ENCODE data around the gene MCF2L.

MCF2L gene

DNA sequence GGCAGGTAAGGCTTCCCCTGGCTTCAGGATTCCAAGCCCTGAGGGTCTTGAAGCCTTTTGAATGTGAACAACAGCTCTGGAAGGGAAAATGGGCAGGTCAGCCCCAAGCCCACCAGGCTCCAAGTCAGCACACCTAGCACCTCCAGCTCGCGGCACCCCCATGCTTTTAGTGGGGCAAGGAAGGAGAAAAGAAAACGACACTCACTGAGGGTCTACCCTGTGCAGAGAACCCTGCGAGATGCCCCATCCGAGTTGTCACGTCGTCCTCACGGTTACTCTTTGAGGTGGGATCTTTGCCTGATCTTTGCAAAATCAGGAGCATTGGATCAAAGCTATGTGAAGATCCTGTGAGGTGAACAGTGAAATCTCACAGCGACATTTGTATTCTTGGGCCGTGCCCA lies 147.9 kb downstream of the MCF2L start:
- no peak for DNase-seq

DNA sequence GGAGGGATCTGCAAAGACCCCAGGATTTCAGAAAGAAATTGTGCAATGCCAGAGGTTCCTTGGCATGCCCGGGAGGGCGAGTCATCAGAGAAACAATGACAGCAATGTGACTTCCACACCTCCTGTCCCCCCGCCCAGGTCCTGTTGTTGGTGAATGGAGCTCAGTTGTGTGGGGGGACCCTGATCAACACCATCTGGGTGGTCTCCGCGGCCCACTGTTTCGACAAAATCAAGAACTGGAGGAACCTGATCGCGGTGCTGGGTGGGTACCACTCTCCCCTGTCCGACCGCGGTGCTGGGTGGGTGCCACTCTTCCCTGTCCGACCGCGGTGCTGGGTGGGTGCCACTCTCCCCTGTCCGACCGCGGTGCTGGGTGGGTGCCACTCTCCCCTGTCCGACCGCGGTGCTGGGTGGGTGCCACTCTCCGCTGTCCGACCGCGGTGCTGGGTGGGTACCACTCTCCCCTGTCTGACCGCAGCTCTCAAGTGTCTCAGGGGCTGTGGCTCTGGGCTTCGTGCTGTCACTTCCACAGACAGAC lies 148.4 kb downstream of the MCF2L start:
- no peak for DNase-seq

DNA sequence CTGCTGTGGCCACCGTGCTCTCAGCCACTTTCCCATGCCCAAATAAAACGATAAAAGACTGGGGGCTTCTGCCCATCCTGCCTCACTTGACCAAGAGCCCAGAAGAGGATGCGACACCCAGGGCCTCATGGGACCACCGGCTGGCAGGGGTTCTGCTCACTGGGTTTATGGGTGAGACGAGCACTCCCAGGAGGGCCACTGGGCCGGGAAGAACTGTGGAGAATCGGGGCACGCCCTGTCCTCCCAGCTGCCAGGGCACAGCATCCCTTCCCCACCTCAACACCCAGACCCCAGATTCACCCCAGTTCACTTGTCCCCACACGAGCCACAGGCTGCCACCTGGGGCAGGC lies 148.9 kb downstream of the MCF2L start:
- no peak for DNase-seq

DNA sequence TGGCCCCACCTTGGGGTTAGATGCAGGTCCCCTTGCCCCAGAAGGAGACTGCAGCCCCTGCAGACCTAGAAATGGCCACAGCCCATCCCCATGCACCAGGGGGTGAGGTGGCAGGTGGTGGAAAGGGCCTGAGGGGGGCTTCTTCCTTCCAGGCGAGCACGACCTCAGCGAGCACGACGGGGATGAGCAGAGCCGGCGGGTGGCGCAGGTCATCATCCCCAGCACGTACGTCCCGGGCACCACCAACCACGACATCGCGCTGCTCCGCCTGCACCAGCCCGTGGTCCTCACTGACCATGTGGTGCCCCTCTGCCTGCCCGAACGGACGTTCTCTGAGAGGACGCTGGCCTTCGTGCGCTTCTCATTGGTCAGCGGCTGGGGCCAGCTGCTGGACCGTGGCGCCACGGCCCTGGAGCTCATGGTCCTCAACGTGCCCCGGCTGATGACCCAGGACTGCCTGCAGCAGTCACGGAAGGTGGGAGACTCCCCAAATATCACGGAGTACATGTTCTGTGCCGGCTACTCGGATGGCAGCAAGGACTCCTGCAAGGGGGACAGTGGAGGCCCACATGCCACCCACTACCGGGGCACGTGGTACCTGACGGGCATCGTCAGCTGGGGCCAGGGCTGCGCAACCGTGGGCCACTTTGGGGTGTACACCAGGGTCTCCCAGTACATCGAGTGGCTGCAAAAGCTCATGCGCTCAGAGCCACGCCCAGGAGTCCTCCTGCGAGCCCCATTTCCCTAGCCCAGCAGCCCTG lies 149.4 kb downstream of the MCF2L start:
- DNase-seq, result no peak

DNA sequence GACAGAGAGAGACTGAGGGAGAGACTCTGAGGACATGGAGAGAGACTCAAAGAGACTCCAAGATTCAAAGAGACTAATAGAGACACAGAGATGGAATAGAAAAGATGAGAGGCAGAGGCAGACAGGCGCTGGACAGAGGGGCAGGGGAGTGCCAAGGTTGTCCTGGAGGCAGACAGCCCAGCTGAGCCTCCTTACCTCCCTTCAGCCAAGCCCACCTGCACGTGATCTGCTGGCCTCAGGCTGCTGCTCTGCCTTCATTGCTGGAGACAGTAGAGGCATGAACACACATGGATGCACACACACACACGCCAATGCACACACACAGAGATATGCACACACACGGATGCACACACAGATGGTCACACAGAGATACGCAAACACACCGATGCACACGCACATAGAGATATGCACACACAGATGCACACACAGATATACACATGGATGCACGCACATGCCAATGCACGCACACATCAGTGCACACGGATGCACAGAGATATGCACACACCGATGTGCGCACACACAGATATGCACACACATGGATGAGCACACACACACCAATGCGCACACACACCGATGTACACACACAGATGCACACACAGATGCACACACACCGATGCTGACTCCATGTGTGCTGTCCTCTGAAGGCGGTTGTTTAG lies 150.3 kb downstream of the MCF2L start:
- no peak for DNase-seq

DNA sequence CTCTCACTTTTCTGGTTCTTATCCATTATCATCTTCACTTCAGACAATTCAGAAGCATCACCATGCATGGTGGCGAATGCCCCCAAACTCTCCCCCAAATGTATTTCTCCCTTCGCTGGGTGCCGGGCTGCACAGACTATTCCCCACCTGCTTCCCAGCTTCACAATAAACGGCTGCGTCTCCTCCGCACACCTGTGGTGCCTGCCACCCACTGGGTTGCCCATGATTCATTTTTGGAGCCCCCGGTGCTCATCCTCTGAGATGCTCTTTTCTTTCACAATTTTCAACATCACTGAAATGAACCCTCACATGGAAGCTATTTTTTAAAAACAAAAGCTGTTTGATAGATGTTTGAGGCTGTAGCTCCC lies 150.8 kb downstream of the MCF2L start:
- no peak for DNase-seq

DNA sequence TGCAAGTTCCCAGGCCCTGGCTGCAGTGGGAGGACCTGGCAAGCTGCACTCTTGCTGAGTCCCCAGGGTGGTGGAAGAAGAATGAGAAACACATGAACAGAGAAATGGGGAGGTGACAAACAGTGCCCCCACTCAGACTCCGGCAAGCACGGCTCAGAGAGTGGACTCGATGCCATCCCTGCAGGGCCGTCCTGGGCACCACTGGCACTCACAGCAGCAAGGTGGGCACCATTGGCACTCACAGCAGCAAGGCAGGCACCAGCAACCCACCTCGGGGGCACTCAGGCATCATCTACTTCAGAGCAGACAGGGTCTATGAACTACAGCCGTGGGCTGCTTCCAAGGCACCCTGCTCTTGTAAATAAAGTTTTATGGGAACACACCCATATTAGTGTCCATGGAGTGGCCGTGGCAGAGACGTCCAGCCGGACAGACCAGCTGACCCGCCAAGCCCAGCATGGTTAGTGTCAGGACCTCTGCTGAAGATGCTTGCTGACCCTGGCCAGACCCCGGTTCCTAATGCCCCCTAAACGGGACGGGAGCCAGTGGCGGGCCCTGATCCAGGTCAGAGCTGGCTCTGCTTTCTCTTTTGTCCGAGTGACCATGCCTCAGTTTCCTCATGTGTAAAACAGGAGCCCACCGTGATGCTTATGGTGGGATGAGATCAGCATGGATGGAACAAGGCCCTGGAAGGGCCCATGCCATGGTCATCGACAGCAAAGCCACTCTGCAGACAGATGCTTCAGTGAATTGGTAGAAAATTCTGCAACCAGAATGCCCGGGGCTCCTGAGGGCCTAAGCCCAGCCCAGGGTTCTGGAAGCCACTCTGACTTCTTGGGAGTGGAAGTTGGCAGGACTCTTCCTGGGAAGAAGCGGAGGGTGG lies 151.5 kb downstream of the MCF2L start:
- no peak for DNase-seq

DNA sequence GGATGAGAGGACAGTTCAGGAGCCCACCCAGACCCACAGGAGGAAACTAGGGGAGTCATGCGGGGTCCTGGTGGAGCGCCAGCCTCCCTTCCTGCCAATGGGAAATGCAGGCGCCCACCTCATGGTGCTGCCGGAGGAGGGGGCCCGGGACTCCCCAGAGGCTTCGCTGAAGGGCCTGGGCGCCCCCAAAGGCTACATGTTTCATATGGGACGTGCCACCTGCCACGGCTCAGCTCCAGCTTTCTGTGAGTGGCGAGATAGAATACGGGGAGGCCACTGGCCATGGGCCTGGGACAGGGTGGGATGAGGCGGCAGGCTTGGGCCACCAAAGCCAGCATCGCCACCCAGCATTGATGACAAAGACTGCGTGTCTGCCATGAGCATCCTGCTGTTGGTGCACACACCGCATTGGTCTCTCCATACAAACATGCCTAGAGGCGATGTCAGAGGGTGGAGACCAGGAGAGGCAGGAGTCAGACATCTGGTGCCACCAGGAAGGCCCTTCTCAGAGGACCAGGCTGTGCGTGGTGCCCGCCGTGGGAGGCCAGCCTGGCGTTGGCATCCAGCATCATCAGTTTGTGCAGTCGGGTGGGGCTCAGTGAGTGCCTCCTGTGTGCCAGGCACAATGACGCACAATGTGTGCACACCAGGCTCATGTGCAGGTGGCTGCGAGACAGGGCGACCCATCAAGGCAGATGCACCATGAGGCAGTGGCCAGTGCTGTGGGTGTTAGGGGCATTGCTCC lies 152.3 kb downstream of the MCF2L start:
- DNase-seq, result no peak

DNA sequence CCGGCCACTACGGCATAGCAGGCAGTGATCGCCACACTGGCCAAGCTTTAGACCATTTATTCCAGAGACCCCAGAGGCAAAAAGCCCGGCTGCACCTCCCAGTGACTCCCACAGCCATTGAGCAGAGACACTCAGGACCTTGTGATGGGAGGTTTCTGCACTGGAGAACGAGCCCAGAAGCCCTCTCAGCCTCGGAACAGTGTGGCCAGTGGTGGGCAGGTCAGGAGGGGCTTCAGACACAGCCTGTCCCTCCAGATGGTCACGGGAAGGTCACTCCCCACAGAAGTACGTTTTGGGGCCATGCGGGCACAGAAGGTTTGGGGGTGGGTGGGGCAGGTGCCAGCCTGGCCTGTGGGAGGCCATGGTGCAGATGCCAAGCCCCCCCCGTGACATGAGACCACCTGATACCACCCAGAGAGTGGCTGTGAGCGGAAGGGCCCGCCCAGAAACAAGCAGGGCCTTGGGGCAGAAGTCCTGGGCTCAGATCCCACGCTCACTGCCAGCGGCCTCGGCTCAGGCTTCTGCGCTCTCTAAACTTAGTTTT lies 153.0 kb downstream of the MCF2L start:
- DNase-seq, result no peak

DNA sequence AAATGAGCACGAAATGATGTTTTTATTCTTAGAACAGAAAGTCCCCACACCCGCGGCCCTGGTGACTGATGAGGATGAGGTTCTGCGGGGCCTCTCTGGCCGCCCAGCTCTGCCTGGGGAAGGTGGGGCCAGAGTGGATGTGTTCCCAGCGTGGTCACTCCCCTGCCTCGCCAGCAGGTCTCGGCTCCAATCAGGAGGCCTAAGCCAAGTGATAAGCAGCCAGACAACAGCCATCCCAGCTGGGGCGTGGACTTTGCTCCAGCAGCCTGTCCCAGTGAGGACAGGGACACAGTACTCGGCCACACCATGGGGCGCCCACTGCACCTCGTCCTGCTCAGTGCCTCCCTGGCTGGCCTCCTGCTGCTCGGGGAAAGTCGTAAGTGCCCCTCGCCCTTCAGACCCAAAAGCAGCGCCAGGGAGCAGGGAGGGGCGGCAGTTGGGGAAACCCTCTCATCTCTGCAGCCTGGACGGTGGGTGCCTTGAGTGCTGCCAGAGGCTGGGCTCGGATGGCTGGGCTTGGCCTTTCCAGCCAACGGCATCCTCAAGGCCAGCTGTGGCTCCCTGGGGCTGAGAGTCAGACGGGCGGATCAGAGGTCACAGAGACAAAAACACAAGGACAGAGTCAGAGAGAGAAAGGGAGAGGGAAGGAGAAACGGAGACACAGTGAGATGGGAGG lies 153.7 kb downstream of the MCF2L start, which contains the start of gene F10:
F10 (plus strand) TSS at position 250 of the 676 bp plus-strand sequence; CDS start at position 307, 57 bp downstream.
- peak; percentile 35 for DNase-seq

DNA sequence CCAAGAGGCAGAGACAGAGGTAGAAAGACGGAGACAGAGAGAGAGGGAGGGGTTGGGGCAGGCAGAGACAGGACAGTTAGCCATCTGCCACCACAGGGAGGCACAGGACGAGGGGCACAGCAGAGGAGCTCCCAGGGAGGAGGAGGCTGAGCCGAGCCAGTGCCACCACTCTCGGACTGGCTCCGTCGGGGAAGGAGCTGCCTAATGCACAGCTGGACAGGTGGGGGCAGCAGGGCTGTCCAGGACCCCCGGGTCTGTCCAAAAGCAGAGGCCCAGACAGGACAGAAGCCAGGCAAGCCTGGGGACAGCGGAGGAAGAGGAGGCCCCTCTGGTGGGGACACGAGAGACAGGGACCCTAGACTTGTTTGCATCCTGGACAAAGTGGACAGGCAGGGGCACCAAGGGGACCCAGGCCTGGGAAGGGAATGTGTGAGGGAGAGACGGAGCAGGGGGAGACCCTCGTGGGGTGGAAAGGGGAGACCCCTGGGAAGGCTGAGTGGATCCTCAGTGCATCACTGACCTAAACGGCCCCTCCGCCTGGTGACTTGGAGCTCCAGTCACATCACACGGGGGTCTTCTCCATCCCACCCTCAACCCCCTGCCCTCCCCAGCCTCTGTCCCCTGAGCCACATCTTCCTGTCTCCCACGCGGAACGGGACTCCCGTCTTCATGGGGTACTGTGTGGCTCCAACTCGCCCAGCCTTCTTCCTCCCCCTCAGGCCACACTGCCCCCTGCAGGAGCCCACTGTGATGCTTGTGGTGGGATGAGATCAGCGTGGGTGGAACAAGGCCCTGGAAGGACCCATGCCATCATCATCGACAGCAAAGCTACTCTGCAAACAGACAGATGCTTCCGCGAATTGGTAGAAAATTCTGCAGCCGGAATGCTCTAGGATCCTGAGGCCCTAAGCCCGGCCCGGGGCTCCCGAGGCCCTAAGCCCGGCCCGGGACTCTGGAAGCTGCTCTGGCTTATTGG lies 154.5 kb downstream of the MCF2L start:
- peak; percentile 28 for DNase-seq

DNA sequence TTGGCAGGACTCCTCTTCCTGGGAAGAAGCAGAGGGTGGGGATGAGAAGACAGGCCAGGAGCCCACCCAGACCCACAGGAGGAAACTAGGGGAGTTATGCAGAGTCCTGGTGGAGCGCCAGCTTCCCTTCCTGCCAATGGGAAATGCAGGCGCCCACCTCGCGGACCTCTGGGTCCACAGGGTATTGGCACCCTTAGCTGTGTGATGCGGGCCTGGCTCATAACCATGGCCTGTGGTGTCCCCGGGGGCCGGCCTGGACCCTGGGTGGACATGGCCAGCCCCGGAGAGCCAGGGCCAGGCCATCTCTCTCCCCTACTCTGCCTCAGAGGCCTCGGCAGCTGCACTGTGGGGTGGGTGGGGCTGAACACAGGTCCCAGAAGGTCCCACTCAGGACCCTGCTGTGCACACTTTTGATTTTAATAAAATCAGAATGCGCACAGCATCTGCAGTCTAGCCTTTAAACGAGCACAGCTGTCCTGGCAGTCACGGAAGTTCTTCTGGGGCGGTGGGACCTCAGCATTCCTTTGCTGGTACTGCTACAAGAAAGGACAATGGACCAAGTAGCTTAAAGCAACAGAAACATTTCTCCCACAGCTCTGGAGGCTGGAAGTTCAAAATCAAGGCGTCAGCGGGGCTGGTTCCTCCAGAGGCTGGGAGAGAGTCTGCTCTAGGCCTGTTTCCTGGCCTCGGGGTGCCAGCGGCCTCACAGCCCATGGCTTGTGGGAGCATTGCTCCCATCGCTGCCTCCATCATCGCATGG lies 155.4 kb downstream of the MCF2L start:
- DNase-seq, result no peak

DNA sequence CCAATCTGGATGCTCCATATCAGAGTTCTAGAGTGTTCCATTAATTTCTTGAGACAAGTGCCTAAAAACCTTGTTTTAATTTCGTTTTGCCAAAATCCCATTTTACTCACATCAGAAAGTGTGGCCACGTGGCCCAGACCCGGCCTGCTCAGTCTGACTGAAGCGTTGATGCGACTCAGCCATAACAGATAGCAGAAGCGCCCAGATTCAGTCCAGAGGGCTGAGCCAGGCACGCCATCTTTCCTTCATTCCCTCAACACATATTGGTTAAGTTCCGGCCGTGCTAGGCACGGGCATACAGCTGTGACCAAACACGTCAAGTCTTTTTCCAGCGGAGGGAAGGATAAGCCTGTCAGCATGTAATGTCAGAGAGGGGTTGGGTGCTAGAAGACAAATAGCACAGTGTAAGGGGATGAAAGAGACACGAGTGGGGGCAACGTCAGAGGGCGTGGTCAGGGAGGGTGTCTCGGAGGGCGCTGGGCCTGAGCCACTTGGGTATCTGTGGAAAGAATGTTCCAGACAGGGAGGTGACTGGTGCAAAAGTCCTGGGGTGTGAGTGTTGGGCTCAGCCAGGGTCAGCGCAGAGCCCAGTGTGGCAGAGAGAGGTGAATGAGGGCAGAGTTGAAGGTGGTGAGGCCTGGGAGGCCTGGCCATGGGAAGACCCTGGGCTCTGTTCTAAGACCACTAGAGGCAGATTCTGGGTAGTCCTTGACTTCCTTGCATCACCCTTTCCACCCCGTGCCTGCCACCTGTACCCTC lies 156.7 kb downstream of the MCF2L start:
- DNase-seq, result no peak

DNA sequence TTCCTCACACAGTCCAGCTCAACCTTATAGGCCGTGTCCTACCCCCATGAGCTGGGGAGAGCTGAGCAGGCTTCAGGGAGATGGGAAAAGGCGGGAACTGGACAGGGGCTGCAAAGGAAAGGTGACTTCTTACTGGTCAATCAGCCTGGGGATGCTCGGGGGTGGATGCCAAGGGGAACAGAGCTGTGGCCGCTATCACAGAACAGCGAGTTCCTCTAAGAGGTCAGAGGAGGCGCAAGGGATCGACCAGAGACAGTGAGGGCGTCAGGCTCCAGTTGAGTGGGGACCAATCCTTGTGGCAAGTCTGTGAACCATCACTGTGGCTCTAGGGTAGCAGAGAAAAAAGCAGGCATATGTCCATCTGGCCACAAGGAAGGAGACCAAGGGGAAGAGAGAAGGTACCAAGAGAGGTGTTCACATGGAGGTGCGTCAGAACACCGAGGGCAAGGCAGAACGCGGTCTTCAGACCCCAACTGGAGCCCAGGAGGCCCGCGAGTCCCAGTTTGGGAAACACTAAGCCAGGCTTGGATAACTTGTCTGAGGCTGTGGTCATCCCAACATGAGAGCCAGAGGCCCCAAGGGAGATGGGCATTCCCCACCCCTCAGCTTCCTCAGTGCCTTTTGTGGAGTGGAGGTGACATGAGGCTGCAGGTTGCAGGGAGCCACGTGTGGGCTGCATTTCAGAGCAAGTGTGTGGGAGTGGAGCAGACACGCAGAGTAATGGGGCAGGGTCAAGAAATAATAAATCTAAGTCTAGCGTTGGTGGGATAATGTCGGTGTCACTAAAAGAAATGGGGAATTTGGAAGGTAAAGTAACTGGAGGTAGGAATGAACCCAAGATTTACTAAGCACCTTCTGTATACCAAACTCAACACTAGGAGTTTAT lies 157.5 kb downstream of the MCF2L start:
- no peak for DNase-seq

DNA sequence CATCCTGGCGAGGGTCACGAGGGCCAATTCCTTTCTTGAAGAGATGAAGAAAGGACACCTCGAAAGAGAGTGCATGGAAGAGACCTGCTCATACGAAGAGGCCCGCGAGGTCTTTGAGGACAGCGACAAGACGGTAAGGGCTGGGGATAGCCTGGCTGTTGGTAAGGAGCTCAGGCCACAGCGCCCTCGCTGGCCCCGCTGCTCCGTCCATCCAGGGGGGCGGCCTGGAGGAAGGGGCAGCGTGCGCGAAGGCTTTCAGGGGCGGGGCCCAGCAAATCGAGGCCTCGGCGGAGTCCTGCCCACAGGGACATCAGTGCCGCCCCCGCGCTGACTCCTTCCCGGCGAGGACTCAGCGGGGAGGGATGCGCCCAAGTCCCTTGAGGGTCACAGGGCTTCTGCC lies 160.5 kb downstream of the MCF2L start:
- DNase-seq, result no peak

DNA sequence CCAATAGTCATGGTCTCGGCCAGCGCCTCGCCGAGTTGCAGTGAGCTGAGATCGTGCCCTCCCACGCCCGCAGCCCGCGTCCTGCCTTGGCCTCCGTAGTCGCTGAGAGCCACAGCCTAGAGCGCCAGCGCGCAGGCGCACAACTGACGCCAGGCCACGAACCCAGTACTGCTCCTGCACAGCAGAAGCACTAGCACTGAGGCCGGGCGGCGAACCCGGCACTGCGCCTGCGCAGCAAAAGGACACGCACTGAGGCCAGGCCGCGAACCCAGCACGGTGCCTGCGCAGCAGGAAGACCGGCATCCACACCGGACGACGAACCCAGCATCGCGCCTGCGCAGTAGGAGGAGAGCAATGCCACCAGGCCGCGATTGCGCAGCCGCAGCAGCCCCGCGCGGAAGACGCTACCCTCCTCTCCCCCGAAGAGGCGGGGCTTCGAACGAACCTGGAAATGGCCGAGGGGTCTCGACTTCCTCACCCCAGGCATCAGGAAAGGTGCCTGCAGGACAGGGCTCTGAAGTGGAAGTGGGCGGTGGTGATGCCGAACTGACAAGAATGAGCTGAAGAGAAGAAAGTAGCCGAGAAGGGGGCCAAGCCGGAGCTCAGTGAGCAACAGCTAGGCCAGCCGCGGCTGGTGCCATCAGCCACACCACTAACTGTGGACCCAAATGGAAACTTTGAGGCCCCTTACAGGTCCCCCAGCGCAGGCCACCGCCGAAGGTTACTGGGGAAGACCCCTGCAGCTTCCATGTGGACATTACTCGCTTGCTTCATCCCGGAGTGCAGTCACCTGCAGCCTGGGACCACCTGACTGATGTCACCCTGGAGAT lies 161.1 kb downstream of the MCF2L start:
- DNase-seq, result no peak

DNA sequence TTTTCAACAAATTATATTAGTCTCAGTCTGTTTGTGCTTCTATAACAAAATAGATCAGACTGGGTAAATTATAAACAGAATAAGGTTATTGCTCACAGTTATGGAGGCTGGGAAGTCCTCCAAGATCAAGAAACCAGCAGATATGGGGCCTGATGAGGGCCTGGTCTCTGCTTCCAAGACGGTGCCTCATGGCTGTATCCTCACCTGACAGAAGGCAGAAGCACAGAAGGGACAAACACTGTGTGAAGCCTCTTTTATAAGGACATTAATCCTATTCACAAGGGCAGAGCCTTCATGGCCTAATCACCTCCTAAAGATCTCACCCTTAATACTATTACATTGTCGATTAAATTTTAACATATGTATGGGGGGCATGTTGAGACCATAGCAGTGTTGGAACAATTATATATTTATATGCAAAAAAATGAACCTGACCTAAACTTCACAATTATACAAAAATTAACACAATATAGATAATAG lies 166.3 kb downstream of the MCF2L start:
- peak; percentile 93 for DNase-seq
